Lower leg skin (tissue), 3 donors: ENCODE measurements around the gene GIMAP5.

Experiments used
- POLR2A ChIP-seq, 2 donors: fragments of 450-650 bp; IDR thresholded peaks; one replicate each; pipeline ENCODE4 v1.6.1; 2016 to 2017; ENCODE audit warnings: antibody characterized with exemption in 2 of 2, mild to moderate bottlenecking in 1 of 2, moderate library complexity in 1 of 2
- TF ChIP-seq, protein P1 (sequence below), 3 donors: fragments of 450-650 bp; IDR thresholded peaks; one replicate each; pipeline ENCODE4 v1.5.1; 2016; ENCODE audit warnings: antibody characterized with exemption in 3 of 3, mild to moderate bottlenecking in 3 of 3, moderate library complexity in 2 of 3

DNA sequence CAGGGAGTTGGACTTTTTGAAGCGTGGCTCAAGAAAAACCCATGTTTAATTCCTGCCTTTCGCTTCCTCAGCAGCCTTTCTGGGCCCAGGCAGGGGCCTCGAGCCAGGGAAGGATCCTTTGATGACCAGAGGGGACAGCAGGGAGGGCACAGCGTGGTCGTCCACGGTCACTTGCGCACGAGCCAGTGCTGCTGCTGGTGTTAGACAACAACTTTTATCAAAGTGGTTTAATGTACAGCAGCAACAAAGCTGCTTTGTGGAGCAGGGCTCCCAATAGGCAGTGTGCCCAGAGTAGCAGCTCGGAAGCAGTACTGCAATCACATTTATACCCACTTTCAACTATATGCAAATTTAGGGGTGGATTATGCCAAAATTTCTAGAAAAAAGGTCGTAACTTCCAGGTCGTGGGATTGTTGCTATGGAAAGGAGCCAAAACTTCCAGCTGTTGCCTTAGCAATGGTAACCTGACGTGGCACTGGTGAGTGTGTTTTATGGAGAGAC, 14.7 kb upstream of the GIMAP5 start:
- TF ChIP-seq, protein P1, sequence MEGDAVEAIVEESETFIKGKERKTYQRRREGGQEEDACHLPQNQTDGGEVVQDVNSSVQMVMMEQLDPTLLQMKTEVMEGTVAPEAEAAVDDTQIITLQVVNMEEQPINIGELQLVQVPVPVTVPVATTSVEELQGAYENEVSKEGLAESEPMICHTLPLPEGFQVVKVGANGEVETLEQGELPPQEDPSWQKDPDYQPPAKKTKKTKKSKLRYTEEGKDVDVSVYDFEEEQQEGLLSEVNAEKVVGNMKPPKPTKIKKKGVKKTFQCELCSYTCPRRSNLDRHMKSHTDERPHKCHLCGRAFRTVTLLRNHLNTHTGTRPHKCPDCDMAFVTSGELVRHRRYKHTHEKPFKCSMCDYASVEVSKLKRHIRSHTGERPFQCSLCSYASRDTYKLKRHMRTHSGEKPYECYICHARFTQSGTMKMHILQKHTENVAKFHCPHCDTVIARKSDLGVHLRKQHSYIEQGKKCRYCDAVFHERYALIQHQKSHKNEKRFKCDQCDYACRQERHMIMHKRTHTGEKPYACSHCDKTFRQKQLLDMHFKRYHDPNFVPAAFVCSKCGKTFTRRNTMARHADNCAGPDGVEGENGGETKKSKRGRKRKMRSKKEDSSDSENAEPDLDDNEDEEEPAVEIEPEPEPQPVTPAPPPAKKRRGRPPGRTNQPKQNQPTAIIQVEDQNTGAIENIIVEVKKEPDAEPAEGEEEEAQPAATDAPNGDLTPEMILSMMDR (IDR thresholded peaks at IDR 0.05) = no peak
- no peak for TF ChIP-seq POLR2A (IDR thresholded peaks at IDR 0.05)
